ENCODE data around the gene NMB. TPM values are rescaled to one million over a fixed set of nuclear protein-coding genes. Genes with fewer than 3 reads are reported as not detected.
"Not testable (repeated sequence)": the region's sequence is repeated elsewhere in the genome, so short reads cannot be mapped to it uniquely, and the experiment has no call there.

NMB gene
- total RNA-seq, 6 experiments from 2014 or later, result 4.4 to 7.1 (median 5.5) TPM

GRCh38 chr15:84647726-84648125 lies 10.3 kb downstream of the NMB start:
- Mint-ChIP-seq H3K4me1 (ENCODE audit: low read depth) (peaks cover 29% of the 10 kb centered on the region), H3K27ac (no peak overlapping the region), H3K9me3 (no peaks in the 10 kb centered on the region), H3K27me3 (ENCODE audit: insufficient read depth) (no peaks in the 10 kb centered on the region), H3K36me3 (ENCODE audit: low read depth) (peaks cover 47% of the 10 kb centered on the region), H3K4me3 (no peak overlapping the region)
- TF ChIP-seq CTCF (IDR thresholded peaks at IDR 0.05), result no peak
- no peak for DNase-seq

- peaks cover under 1% of the 10 kb centered on the region; the same call in 1 of the 2 replicates for H3K27me3 Mint-ChIP-seq (ENCODE audit: insufficient read depth)
- no peak overlapping the region for H3K4me3 Mint-ChIP-seq
- no peak for TF ChIP-seq CTCF (IDR thresholded peaks at IDR 0.05)
- H3K36me3 Mint-ChIP-seq (ENCODE audit: low read depth), result peaks cover 35% of the 10 kb centered on the region
- H3K4me1 Mint-ChIP-seq (ENCODE audit: low read depth), result peaks cover 14% of the 10 kb centered on the region
- DNase-seq, result no peak
- H3K9me3 Mint-ChIP-seq, result no peaks in the 10 kb centered on the region
- H3K27ac Mint-ChIP-seq, result no peak overlapping the region
Measured at GRCh38 chr15:84645997-84646396, 12.0 kb downstream of the NMB start.

GRCh38 chr15:84645496-84645895 lies 12.5 kb downstream of the NMB start:
- no peak for DNase-seq
- TF ChIP-seq CTCF (IDR thresholded peaks at IDR 0.05), result no peak
- H3K36me3 Mint-ChIP-seq (ENCODE audit: low read depth), result peaks cover 38% of the 10 kb centered on the region
- H3K4me3 Mint-ChIP-seq, result no peak overlapping the region
- peaks cover 14% of the 10 kb centered on the region for H3K4me1 Mint-ChIP-seq (ENCODE audit: low read depth)
- H3K27me3 Mint-ChIP-seq (ENCODE audit: insufficient read depth), result peaks cover 2% of the 10 kb centered on the region; the same call in 1 of the 2 replicates
- H3K27ac Mint-ChIP-seq, result no peak overlapping the region
- no peaks in the 10 kb centered on the region for H3K9me3 Mint-ChIP-seq

- H3K4me3 Mint-ChIP-seq, result no peak overlapping the region
- H3K27me3 Mint-ChIP-seq (ENCODE audit: insufficient read depth), result peaks cover 2% of the 10 kb centered on the region; the same call in 1 of the 2 replicates
Measured at GRCh38 chr15:84643838-84644237, 14.2 kb downstream of the NMB start.

GRCh38 chr15:84642640-84643039 lies 15.4 kb downstream of the NMB start:
- H3K4me3 Mint-ChIP-seq; DNase-seq; H3K4me1 Mint-ChIP-seq (ENCODE audit: low read depth); H3K9me3 Mint-ChIP-seq; H3K27me3 Mint-ChIP-seq (ENCODE audit: insufficient read depth); H3K27ac Mint-ChIP-seq: not testable (repeated sequence)
- H3K36me3 Mint-ChIP-seq (ENCODE audit: low read depth), result peaks cover 34% of the 10 kb centered on the region

More at GRCh38 chr15:84643838-84644237, 14.2 kb downstream of the NMB start:
- Mint-ChIP-seq H3K36me3 (ENCODE audit: low read depth) (peaks cover 40% of the 10 kb centered on the region), H3K27ac (no peak overlapping the region), H3K4me1 (ENCODE audit: low read depth) (peaks cover 9% of the 10 kb centered on the region), H3K9me3 (no peaks in the 10 kb centered on the region)
- no peak for TF ChIP-seq CTCF (IDR thresholded peaks at IDR 0.05)
- DNase-seq, result no peak

GRCh38 chr15:84641871-84642270 lies 16.1 kb downstream of the NMB start:
- H3K27me3 Mint-ChIP-seq (ENCODE audit: insufficient read depth); H3K9me3 Mint-ChIP-seq; H3K4me3 Mint-ChIP-seq; H3K4me1 Mint-ChIP-seq (ENCODE audit: low read depth); H3K27ac Mint-ChIP-seq; DNase-seq: not testable (repeated sequence)
- H3K36me3 Mint-ChIP-seq (ENCODE audit: low read depth), result peaks cover 34% of the 10 kb centered on the region

- H3K27me3 Mint-ChIP-seq (ENCODE audit: insufficient read depth), result peaks cover 2% of the 10 kb centered on the region; the same call in 1 of the 2 replicates
- no peak for DNase-seq
Measured at GRCh38 chr15:84638103-84638502, 19.9 kb downstream of the NMB start.

More at GRCh38 chr15:84638103-84638502, 19.9 kb downstream of the NMB start:
- peak overlapping the region; percentile 25; the same call in 1 of the 2 replicates for H3K27ac Mint-ChIP-seq
- no peaks in the 10 kb centered on the region for H3K9me3 Mint-ChIP-seq
- no peak overlapping the region for H3K4me3 Mint-ChIP-seq
- 0 out of 2 replicates have a peak, but pooled peaks have one; percentile 7 for TF ChIP-seq CTCF (IDR thresholded peaks at IDR 0.05)
- peaks cover 29% of the 10 kb centered on the region for H3K4me1 Mint-ChIP-seq (ENCODE audit: low read depth)
- peaks cover 32% of the 10 kb centered on the region for H3K36me3 Mint-ChIP-seq (ENCODE audit: low read depth)
